Body of pancreas (tissue), 4 donors: Measurements from ENCODE around the gene NGDN. TPM values are rescaled to one million over a fixed set of nuclear protein-coding genes. Genes with fewer than 3 reads are reported as not detected.

Experiments used
- ATAC-seq: fragments of 150-250 bp; one replicate; pipeline ENCODE4 v1.9.1; 2016
- DNase-seq, 4 donors: peaks; one replicate each; pipeline ENCODE4 v3.0.0-alpha.2; 2019
- H3K27ac ChIP-seq, 4 donors: fragments of 200-600 bp; sonication (generic); 1 replicate in 3 of 4; 2 replicates in 1 of 4; pipeline versions ENCODE4 v1.5.1 to v1.6.1; 2016 to 2019; ENCODE audit warnings: mild to moderate bottlenecking in 1 of 4, mixed read lengths in 1 of 4, moderate library complexity in 1 of 4
- H3K27me3 ChIP-seq, 2 donors: fragments of 200-600 bp; sonication (generic); one replicate each; pipeline ENCODE4 v1.6.0; 2016; ENCODE audit warnings: mild to moderate bottlenecking in 1 of 2
- H3K36me3 ChIP-seq, 2 donors: fragments of 200-600 bp; sonication (generic); replicated peaks in 1 of 2; 2 replicates each; pipeline ENCODE4 v1.5.1; 2016; ENCODE audit warnings: low read depth in 2 of 2; ENCODE audit not compliant: insufficient read depth in 1 of 2
- H3K4me1 ChIP-seq: fragments of 200-600 bp; sonication (generic); one replicate; pipeline ENCODE4 v1.6.0; 2016
- H3K4me3 ChIP-seq, 2 donors: fragments of 200-600 bp; sonication (generic); 1 replicate in 1 of 2; 2 replicates in 1 of 2; pipeline ENCODE4 v1.5.1; 2016 to 2019
- H3K9me3 ChIP-seq, 3 donors: fragments of 200-600 bp; sonication (generic); 1 replicate in 2 of 3; 2 replicates in 1 of 3; pipeline ENCODE4 v1.5.1; 2016
- CTCF ChIP-seq, 7 experiments: fragments of 450-650 bp in 4 of 7; fragments of 200-600 bp in 3 of 7; sonication (generic) in 3 of 7; IDR thresholded peaks; one replicate each; pipeline ENCODE4 v1.5.1; 2016 to 2019; ENCODE audit warnings: antibody characterized with exemption in 7 of 7
- POLR2A ChIP-seq, 3 donors: fragments of 450-650 bp; IDR thresholded peaks; one replicate each; pipeline ENCODE4 v1.6.1; 2016; ENCODE audit warnings: antibody characterized with exemption in 3 of 3, mild to moderate bottlenecking in 2 of 3
- WGBS, 2 donors: methylation state at CpG; one replicate each; pipeline ENCODE4 v1.1.5; 2017; 5-methylcytosine and 5-hydroxymethylcytosine counted together
- intact Hi-C: fragments of 100-400 bp; cut with DNase I; formaldehyde crosslinking; loops from one replicate; pipeline ENCODE4 v1.15.1; 2023
- total RNA-seq, 2 donors: library from RNA; depleted of rRNA; stranded (reverse); fragments of >200 nt; gene quantifications; one replicate each; pipeline ENCODE4 v1.1.0, GENCODE V29; 2016

The NGDN gene
- total RNA-seq, 2 donors from 2014 or later = 29.0 to 31.6 TPM

- Histone ChIP-seq H3K27me3 (no peaks in the 10 kb centered on the region), H3K36me3 (no peaks in the 10 kb centered on the region), H3K27ac (no peak overlapping the region), H3K9me3 (no peaks in the 10 kb centered on the region), H3K4me1 (no peaks in the 10 kb centered on the region), H3K4me3 (no peak overlapping the region)
- DNase-seq (no peak), ATAC-seq (no peak)
- TF ChIP-seq POLR2A (IDR thresholded peaks at IDR 0.05) = no peak
- no peak for TF ChIP-seq CTCF (IDR thresholded peaks at IDR 0.05)
- WGBS, 2 donors = 81 to 83% methylated on average over 13 to 17 of the region's 20 CpGs
- intact Hi-C loops = no loop called here
Observed at GRCh38 chr14:23521785-23522640, 52.5 kb downstream of the NGDN start.

GRCh38 chr14:23522643-23523198 is 53.2 kb downstream of the NGDN start:
- intact Hi-C loops = no loop called here
- TF ChIP-seq POLR2A (IDR thresholded peaks at IDR 0.05) = no peak
- TF ChIP-seq CTCF (IDR thresholded peaks at IDR 0.05) = no peak
- no peaks in the 10 kb centered on the region for H3K9me3 ChIP-seq
- DNase-seq (no peak), ATAC-seq (no peak)
- WGBS, 2 donors = 87 to 90% methylated on average over 9 of the region's 9 CpGs
- no peak overlapping the region for H3K27ac ChIP-seq
- H3K36me3 ChIP-seq = no peaks in the 10 kb centered on the region
- no peak overlapping the region for H3K4me3 ChIP-seq
- no peaks in the 10 kb centered on the region for H3K4me1 ChIP-seq
- H3K27me3 ChIP-seq = no peaks in the 10 kb centered on the region

GRCh38 chr14:23523229-23524016 is 53.9 kb downstream of the NGDN start:
- Histone ChIP-seq H3K36me3 (no peaks in the 10 kb centered on the region), H3K4me3 (no peak overlapping the region), H3K9me3 (no peaks in the 10 kb centered on the region), H3K27ac (no peak overlapping the region), H3K27me3 (no peaks in the 10 kb centered on the region), H3K4me1 (no peaks in the 10 kb centered on the region)
- intact Hi-C loops = no loop called here
- no peak for ATAC-seq
- DNase-seq = no peak
- TF ChIP-seq POLR2A (IDR thresholded peaks at IDR 0.05) (no peak), CTCF (IDR thresholded peaks at IDR 0.05) (no peak)
- WGBS, 2 donors = 86 to 93% methylated on average over 16 of the region's 16 CpGs

- 88 to 92% methylated on average over 12 to 14 of the region's 14 CpGs for WGBS, 2 donors
- Histone ChIP-seq H3K4me1 (no peaks in the 10 kb centered on the region), H3K27me3 (no peaks in the 10 kb centered on the region), H3K4me3 (no peak overlapping the region), H3K9me3 (no peaks in the 10 kb centered on the region), H3K27ac (no peak overlapping the region), H3K36me3 (no peaks in the 10 kb centered on the region)
- intact Hi-C loops = no loop called here
- DNase-seq (no peak), ATAC-seq (no peak)
- TF ChIP-seq POLR2A (IDR thresholded peaks at IDR 0.05) (no peak), CTCF (IDR thresholded peaks at IDR 0.05) (no peak)
Observed at GRCh38 chr14:23524954-23525353, 55.5 kb downstream of the NGDN start.
